PC-3 (cell line): ENCODE results near the gene LRRC47. TPM values are rescaled to one million over a fixed set of nuclear protein-coding genes. Genes with fewer than 3 reads are reported as not detected.
A peak's percentile ranks its signal among the peaks of the same experiment; 100 is the strongest.

ENCODE experiments used
- ATAC-seq: fragments of 200-7000 bp; cut with Tn5 transposase; 2 replicates; pipeline ENCODE4 v1.9.1; 2020; ENCODE audit warnings: mild to moderate bottlenecking, moderate library complexity
- Bru-seq: library from RNA; stranded (reverse); fragments of 400-500 nt; gene quantifications from one replicate; lab custom pipeline; 2021; lab: Mats Ljungman, UMichigan
- BruChase-seq, 2 experiments: library from RNA; stranded (reverse); fragments of 400-500 nt; gene quantifications; one replicate each; lab custom pipeline; 2021; lab: Mats Ljungman, UMichigan
- BruUV-seq: library from RNA; stranded (reverse); fragments of 400-500 nt; replicated peaks from 2 replicates; lab custom pipeline; 2021; lab: Mats Ljungman, UMichigan
- CTCF ChIA-PET: fragments of 300-600 bp; sonication (Branson Sonifier 250); formaldehyde crosslinking; loops from one replicate; lab custom pipeline; 2022; ENCODE audit warnings: antibody characterized with exemption; lab: Charles Lee
- POLR2A ChIA-PET: fragments of 300-600 bp; sonication (Branson Sonifier 250); formaldehyde crosslinking; loops from one replicate; lab custom pipeline; 2022; ENCODE audit warnings: antibody characterized with exemption; ENCODE audit not compliant: unreplicated experiment; lab: Charles Lee
- DNase-seq: peaks from one replicate; pipeline ENCODE4 v3.0.0-alpha.2; 2015
- H2AFZ ChIP-seq: fragments of 300-600 bp; sonication (generic); 2 replicates; pipeline ENCODE4 v1.6.0; 2016; ENCODE audit warnings: antibody characterized with exemption, low read length
- H3F3A ChIP-seq: fragments of 300-600 bp; sonication (generic); one replicate; pipeline ENCODE4 v1.6.0; 2017; ENCODE audit warnings: antibody characterized with exemption, low read length, control low read depth, mild to moderate bottlenecking; ENCODE audit not compliant: unreplicated experiment
- H3K27ac ChIP-seq: fragments of 300-600 bp; sonication (generic); 2 replicates; pipeline ENCODE4 v1.5.1; 2016; ENCODE audit warnings: mild to moderate bottlenecking, low read length
- H3K27me3 ChIP-seq: fragments of 300-600 bp; sonication (generic); 2 replicates; pipeline ENCODE4 v1.6.1; 2016; ENCODE audit warnings: low read length, mixed read lengths
- H3K36me3 ChIP-seq: fragments of 300-600 bp; sonication (generic); 2 replicates; pipeline ENCODE4 v1.6.1; 2016; ENCODE audit warnings: low read depth, mixed run types, low read length, mixed read lengths
- H3K4me1 ChIP-seq: fragments of 300-600 bp; sonication (generic); 2 replicates; pipeline ENCODE4 v1.5.1; 2016; ENCODE audit warnings: low read length; ENCODE audit not compliant: insufficient read depth
- H3K4me2 ChIP-seq: fragments of 300-600 bp; sonication (generic); 2 replicates; pipeline ENCODE4 v1.6.0; 2016; ENCODE audit warnings: low read length
- H3K4me3 ChIP-seq: fragments of 300-600 bp; sonication (generic); 2 replicates; pipeline ENCODE4 v1.5.1; 2016; ENCODE audit warnings: mild to moderate bottlenecking, low read length, mixed read lengths
- H3K79me2 ChIP-seq: fragments of 300-600 bp; sonication (generic); 2 replicates; pipeline ENCODE4 v1.6.1; 2017; ENCODE audit warnings: low read length, mixed read lengths
- H3K9ac ChIP-seq: fragments of 300-600 bp; sonication (generic); 2 replicates; pipeline ENCODE4 v1.6.0; 2016; ENCODE audit warnings: mild to moderate bottlenecking, low read length
- H3K9me2 ChIP-seq: fragments of 300-600 bp; sonication (generic); replicated peaks from 2 replicates; pipeline ENCODE4 v1.6.1; 2016; ENCODE audit warnings: mixed run types, low read length, mixed read lengths
- H3K9me3 ChIP-seq: fragments of 300-600 bp; sonication (generic); 2 replicates; pipeline ENCODE4 v1.6.1; 2016; ENCODE audit warnings: low read length, mixed read lengths
- H4K20me1 ChIP-seq: fragments of 300-600 bp; sonication (generic); 2 replicates; pipeline ENCODE4 v1.6.1; 2016; ENCODE audit warnings: low read length, mixed read lengths
- CTCF ChIP-seq: fragments of 300-600 bp; sonication (generic); conservative IDR thresholded peaks from 2 replicates; pipeline ENCODE4 v1.5.1; 2017; ENCODE audit warnings: antibody characterized with exemption, low read depth, mild to moderate bottlenecking, low read length
- EZH2 ChIP-seq: fragments of 300-600 bp; sonication (generic); IDR thresholded peaks from one replicate; pipeline ENCODE4 v1.6.1; 2017; ENCODE audit warnings: antibody characterized with exemption, mild to moderate bottlenecking, low read length; ENCODE audit not compliant: unreplicated experiment
- EZH2phosphoT487 ChIP-seq: fragments of 300-600 bp; sonication (generic); IDR thresholded peaks from 2 replicates; pipeline ENCODE4 v1.6.1; 2018; ENCODE audit warnings: mild to moderate bottlenecking, antibody characterized with exemption, low read length, borderline replicate concordance
- intact Hi-C: fragments of 100-400 bp; cut with micrococcal nuclease; formaldehyde crosslinking; loops from 2 replicates; pipeline ENCODE4 v1.9.0; 2023
- long read RNA-seq: library from polyadenylated mRNA; unstranded; transcript quantifications from one replicate; pipeline ENCODE4 v2.0.0, GENCODE V29; 2021; ENCODE audit not compliant: unreplicated experiment
- total RNA-seq: library from RNA; depleted of rRNA; stranded (reverse); fragments of >200 nt; gene quantifications from 2 replicates; pipeline ENCODE4 v1.2.3, GENCODE V29; 2014; rRNA removed

The LRRC47 gene
- 77.4 and 102 TPM in 2 replicates for total RNA-seq
- percentile 85 among the genes with signal in this experiment for Bru-seq, nascent RNA
- BruChase-seq, experiment 1, labeled RNA remaining after a 6-hour chase, result percentile 92 among the genes with signal in this experiment
- BruChase-seq, experiment 2, labeled RNA remaining after a 2-hour chase, result percentile 90 among the genes with signal in this experiment
- long read RNA-seq, full-length matches to known transcripts, result 395 of 493 reads
- long read RNA-seq, partial matches to known transcripts, result 25 of 493 reads
- long read RNA-seq, other reads (novel, unspliced or antisense), result 73 of 493 reads

- Histone ChIP-seq H3K9ac (peak within 1 kb of the TSS; percentile 94), H4K20me1 (peaks cover 11% of the 10 kb centered on the region), H3K36me3 (peaks cover 4% of the 10 kb centered on the region; the same call in 1 of the 2 replicates), H3K27ac (no peak within 1 kb of the TSS), H3F3A (no peaks in the 10 kb centered on the region), H3K4me2 (peak within 1 kb of the TSS; percentile 85), H2AFZ (peak within 1 kb of the TSS; percentile 98), H3K27me3 (no peaks in the 10 kb centered on the region), H3K9me2 (no peaks in the 10 kb centered on the region), H3K4me3 (peak within 1 kb of the TSS; percentile 81), H3K79me2 (peaks cover 48% of the 10 kb centered on the region), H3K4me1 (peaks cover 27% of the 10 kb centered on the region), H3K9me3 (no peaks in the 10 kb centered on the region)
- TSS peak; percentile 97 for BruUV-seq
- TF ChIP-seq CTCF (no peak), EZH2phosphoT487 (no peak), EZH2 (no peak)
- ChIA-PET CTCF (no interaction called here), POLR2A (interaction anchor here (0.6 kb wide), 1 partner anchor 61 kb away, joined by 3 read pairs; the partner anchor contains the start of gene DFFB)
- intact Hi-C loops, result loop anchor here (1.0 to 2.0 kb wide), 3 partner anchors 24 to 61 kb away; partner anchors contain the start of genes CEP104, DFFB and SMIM1
- peak; percentile 97 for DNase-seq
- peak; percentile 98 for ATAC-seq
Measured at GRCh38 chr1:3796215-3797061, at the start of gene LRRC47. TSS of gene LRRC47 (minus strand) at chr1:3796498. CDS start at chr1:3796476, 22 bp downstream.

GRCh38 chr1:3842912-3843311 is 46.6 kb upstream of the LRRC47 start:
- Histone ChIP-seq H3K36me3 (peaks cover 50% of the 10 kb centered on the region), H3K79me2 (no peaks in the 10 kb centered on the region), H3K27me3 (no peaks in the 10 kb centered on the region), H3K4me3 (no peak overlapping the region), H3K9me2 (no peaks in the 10 kb centered on the region), H3F3A (no peaks in the 10 kb centered on the region), H3K4me1 (no peaks in the 10 kb centered on the region), H3K4me2 (no peak overlapping the region), H3K9me3 (peaks cover 2% of the 10 kb centered on the region; the same call in 1 of the 2 replicates), H3K9ac (no peak overlapping the region), H2AFZ (no peak overlapping the region), H4K20me1 (0 out of 2 replicates have a peak, but pooled peaks cover 4% of the 10 kb centered on the region), H3K27ac (no peak overlapping the region)
- no TSS peak for BruUV-seq
- ATAC-seq, result no peak
- CTCF ChIA-PET, result interaction anchor here (0.6 kb wide), 1 partner anchor 14 kb away, joined by 4 read pairs; no protein-coding TSS in a partner anchor
- DNase-seq, result no peak
- POLR2A ChIA-PET, result no interaction called here
- intact Hi-C loops, result no loop called here
- TF ChIP-seq EZH2 (no peak), CTCF (no peak)
